Activated T-cell treated with anti-CD3 and anti-CD28 coated beads, Interleukin-2, amount 50 U/mL, for 48 hours (primary cell): ENCODE data around the gene BCAS2.
"Not testable (repeated sequence)": the region's sequence is repeated elsewhere in the genome, so short reads cannot be mapped to it uniquely, and the experiment has no call there.

ENCODE experiments used
- DNase-seq, 2 experiments: peaks; one replicate each; pipeline ENCODE4 v3.0.0-alpha.2; 2020

BCAS2 gene

GRCh38 chr1:114581335-114582287 lies at the start of gene BCAS2:
BCAS2 (minus strand) TSS chr1:114581615; CDS start chr1:114581591, 24 bp downstream.
- DNase-seq = peak; percentile 94 to 95

GRCh38 chr1:114627107-114627506 lies 45.7 kb upstream of the BCAS2 start:
- no peak for DNase-seq

- DNase-seq = no peak
These were observed 41.9 kb upstream of the BCAS2 start for GRCh38 chr1:114623364-114623763.

- no peak for DNase-seq
These were observed 39.0 kb upstream of the BCAS2 start for GRCh38 chr1:114620419-114620818.

GRCh38 chr1:114618606-114619005 lies 37.2 kb upstream of the BCAS2 start:
- DNase-seq = no peak

GRCh38 chr1:114610546-114611245 lies 29.3 kb upstream of the BCAS2 start:
- no peak for DNase-seq

- DNase-seq = no peak
These were observed 28.4 kb upstream of the BCAS2 start for GRCh38 chr1:114609826-114610225.

- DNase-seq = no peak
These were observed 27.6 kb upstream of the BCAS2 start for GRCh38 chr1:114609026-114609425.

- no peak for DNase-seq
These were observed 25.8 kb upstream of the BCAS2 start for GRCh38 chr1:114607223-114607622.

- DNase-seq = no peak
These were observed 16.5 kb upstream of the BCAS2 start for GRCh38 chr1:114597949-114598348.

- DNase-seq = no peak
These were observed 14.2 kb upstream of the BCAS2 start for GRCh38 chr1:114595602-114596001.

- DNase-seq = no peak
These were observed 12.6 kb upstream of the BCAS2 start for GRCh38 chr1:114594046-114594445.

GRCh38 chr1:114589122-114589521 lies 7.7 kb upstream of the BCAS2 start:
- DNase-seq = no peak

- DNase-seq = no peak
These were observed 6.8 kb upstream of the BCAS2 start for GRCh38 chr1:114588196-114588689.

- DNase-seq = no peak
These were observed 6.0 kb upstream of the BCAS2 start for GRCh38 chr1:114587203-114587991.

GRCh38 chr1:114586513-114587047 lies 5.2 kb upstream of the BCAS2 start:
- no peak for DNase-seq

- no peak for DNase-seq
These were observed 3.8 kb upstream of the BCAS2 start for GRCh38 chr1:114585231-114585630.

GRCh38 chr1:114574365-114574764 lies 7.0 kb downstream of the BCAS2 start:
- no peak for DNase-seq

GRCh38 chr1:114564141-114564540 lies 17.3 kb downstream of the BCAS2 start:
- no peak for DNase-seq

- not testable (repeated sequence) for DNase-seq
These were observed 18.4 kb downstream of the BCAS2 start for GRCh38 chr1:114562978-114563510.

- DNase-seq = no peak
These were observed 20.1 kb downstream of the BCAS2 start for GRCh38 chr1:114561333-114561732.

- no peak for DNase-seq
These were observed 22.1 kb downstream of the BCAS2 start for GRCh38 chr1:114559356-114559755.
